Measurements from ENCODE around the gene FLYWCH1.

Gene FLYWCH1

GRCh38 chr16:2968368-2968737 lies 56.6 kb downstream of the FLYWCH1 start:
- Histone ChIP-seq H3K9me3 (replicated peaks in 1 of 11) (no peaks in the 10 kb centered on the region), H3K36me3 (peaks cover 0 to 27% (median 4%) of the 10 kb centered on the region in 11 experiments; a peak in 10 of 22 replicates), H3K4me2 (peak overlapping the region; percentile 92 to 99 (median 96)), H3K27me3 (peaks cover 0 to 16% (median 5%) of the 10 kb centered on the region in 11 experiments; a peak in 12 of 22 replicates), H3K4me3 (peak overlapping the region; percentile 77 to 98 (median 94)), H3K9ac (peak overlapping the region in 10 of 11 experiments; percentile 79 to 92 (median 87); a peak in 19 of 22 replicates), H3K27ac (peak overlapping the region in 10 of 11 experiments; percentile 71 to 89 (median 81); a peak in 19 of 22 replicates), H3K4me1 (peaks cover 71 to 82% (median 78%) of the 10 kb centered on the region in 10 experiments), H4K20me1 (peaks cover 32 to 87% (median 60%) of the 10 kb centered on the region in 11 experiments)
- TF ChIP-seq Cebpa-rat (IDR thresholded peaks at IDR 0.05), result no peak

- peak within 1 kb of the TSS; percentile 19 to 89 (median 81); a peak in 21 of 22 replicates for H3K27ac ChIP-seq
- H3K4me2 ChIP-seq, result peak within 1 kb of the TSS; percentile 92 to 99 (median 96)
- no peaks in the 10 kb centered on the region for H3K9me3 ChIP-seq (replicated peaks in 1 of 11)
- no peak for TF ChIP-seq Cebpa-rat (IDR thresholded peaks at IDR 0.05)
- H3K36me3 ChIP-seq, result peaks cover 0 to 33% (median 4%) of the 10 kb centered on the region in 11 experiments; a peak in 10 of 22 replicates
- H3K9ac ChIP-seq, result peak within 1 kb of the TSS; percentile 79 to 92 (median 86)
- peaks cover 71 to 82% (median 78%) of the 10 kb centered on the region in 10 experiments for H3K4me1 ChIP-seq
- H3K4me3 ChIP-seq, result peak within 1 kb of the TSS; percentile 77 to 98 (median 94)
- H4K20me1 ChIP-seq, result peaks cover 38 to 93% (median 66%) of the 10 kb centered on the region in 11 experiments
- H3K27me3 ChIP-seq, result peaks cover 0 to 10% (median 0%) of the 10 kb centered on the region in 11 experiments; a peak in 12 of 22 replicates
Observed at GRCh38 chr16:2968738-2969544, 57.2 kb downstream of the FLYWCH1 start, which contains the start of gene PAQR4. Gene PAQR4, plus strand, starts transcription at chr16:2969348. Its CDS starts 327 bp downstream, at chr16:2969675.

- H3K9ac ChIP-seq, result peak overlapping the region; percentile 79 to 92 (median 86)
- H3K36me3 ChIP-seq, result peaks cover 0 to 41% (median 8%) of the 10 kb centered on the region in 11 experiments; a peak in 13 of 22 replicates
- H3K4me1 ChIP-seq, result peaks cover 71 to 82% (median 78%) of the 10 kb centered on the region in 10 experiments
- peaks cover 0 to under 1% (median 0%) of the 10 kb centered on the region in 11 experiments; a peak in 2 of 22 replicates for H3K27me3 ChIP-seq
- no peak for TF ChIP-seq Cebpa-rat (IDR thresholded peaks at IDR 0.05)
- no peaks in the 10 kb centered on the region for H3K9me3 ChIP-seq (replicated peaks in 1 of 11)
- H3K4me2 ChIP-seq, result peak overlapping the region; percentile 92 to 99 (median 96)
- peak overlapping the region; percentile 19 to 89 (median 81); a peak in 21 of 22 replicates for H3K27ac ChIP-seq
- peaks cover 39 to 94% (median 75%) of the 10 kb centered on the region in 11 experiments for H4K20me1 ChIP-seq
- peak overlapping the region; percentile 77 to 98 (median 94) for H3K4me3 ChIP-seq
Observed at GRCh38 chr16:2969545-2970521, 58.1 kb downstream of the FLYWCH1 start.

GRCh38 chr16:2970563-2970962 lies 58.8 kb downstream of the FLYWCH1 start:
- Histone ChIP-seq H3K4me1 (peaks cover 74 to 84% (median 80%) of the 10 kb centered on the region in 10 experiments), H3K4me2 (peak overlapping the region; percentile 92 to 99 (median 96)), H3K9me3 (replicated peaks in 1 of 11) (no peaks in the 10 kb centered on the region), H3K27ac (peak overlapping the region in 10 of 11 experiments; percentile 61 to 89 (median 81); a peak in 19 of 22 replicates), H3K36me3 (peaks cover 0 to 48% (median 15%) of the 10 kb centered on the region in 11 experiments; a peak in 14 of 22 replicates), H4K20me1 (peaks cover 39 to 96% (median 79%) of the 10 kb centered on the region in 11 experiments), H3K27me3 (no peaks in the 10 kb centered on the region), H3K4me3 (peak overlapping the region; percentile 77 to 98 (median 94)), H3K9ac (peak overlapping the region; percentile 79 to 92 (median 86))
- no peak for TF ChIP-seq Cebpa-rat (IDR thresholded peaks at IDR 0.05)

- no peak for TF ChIP-seq Cebpa-rat (IDR thresholded peaks at IDR 0.05)
- H4K20me1 ChIP-seq, result peaks cover 39 to 96% (median 80%) of the 10 kb centered on the region in 11 experiments
- peak overlapping the region; percentile 79 to 92 (median 86); a peak in 20 of 22 replicates for H3K9ac ChIP-seq
- H3K9me3 ChIP-seq (replicated peaks in 1 of 11), result no peaks in the 10 kb centered on the region
- H3K36me3 ChIP-seq, result peaks cover 0 to 56% (median 23%) of the 10 kb centered on the region in 11 experiments; a peak in 14 of 22 replicates
- peak overlapping the region in 3 of 11 experiments; percentile 9 to 83 (median 66); a peak in 2 of 22 replicates for H3K27ac ChIP-seq
- peak overlapping the region; percentile 92 to 99 (median 96) for H3K4me2 ChIP-seq
- H3K4me3 ChIP-seq, result peak overlapping the region; percentile 77 to 98 (median 94); a peak in 19 of 20 replicates
- H3K27me3 ChIP-seq, result no peaks in the 10 kb centered on the region
- H3K4me1 ChIP-seq, result peaks cover 73 to 86% (median 81%) of the 10 kb centered on the region in 10 experiments
Observed at GRCh38 chr16:2971134-2971984, 59.6 kb downstream of the FLYWCH1 start.

- H3K4me2 ChIP-seq, result peak overlapping the region; percentile 92 to 99 (median 96)
- TF ChIP-seq Cebpa-rat (IDR thresholded peaks at IDR 0.05), result no peak
- H3K27ac ChIP-seq, result peak overlapping the region in 7 of 11 experiments; percentile 25 to 66 (median 55); a peak in 11 of 22 replicates
- H3K9ac ChIP-seq, result peak overlapping the region in 9 of 11 experiments; percentile 83 to 92 (median 88); a peak in 17 of 22 replicates
- H3K4me1 ChIP-seq, result peaks cover 72 to 91% (median 88%) of the 10 kb centered on the region in 10 experiments
- H3K9me3 ChIP-seq (replicated peaks in 1 of 11), result no peaks in the 10 kb centered on the region
- no peaks in the 10 kb centered on the region for H3K27me3 ChIP-seq
- peaks cover 39 to 96% (median 86%) of the 10 kb centered on the region in 11 experiments for H4K20me1 ChIP-seq
- H3K4me3 ChIP-seq, result peak overlapping the region in 8 of 10 experiments; percentile 77 to 98 (median 94); a peak in 15 of 20 replicates
- H3K36me3 ChIP-seq, result peaks cover 0 to 64% (median 31%) of the 10 kb centered on the region in 11 experiments; a peak in 14 of 22 replicates
Observed at GRCh38 chr16:2971985-2972784, 60.5 kb downstream of the FLYWCH1 start.
